GM12878 (cell line): ENCODE data around the gene LIN28B. TPM values are rescaled to one million over a fixed set of nuclear protein-coding genes. Genes with fewer than 3 reads are reported as not detected.

ENCODE experiments used
- ATAC-seq: fragments of 200-7000 bp; cut with Tn5 transposase; 3 replicates; pipeline ENCODE4 v1.9.1; 2020; ENCODE audit warnings: mild to moderate bottlenecking, moderate library complexity
- BruUV-seq: library from RNA; stranded (reverse); fragments of 400-500 nt; replicated peaks from 2 replicates; lab custom pipeline; 2021; lab: Mats Ljungman, UMichigan
- CTCF ChIA-PET: fragments of 300-600 bp; sonication (Branson Sonifier 250); formaldehyde crosslinking; extraction: SDS; loops from one replicate; lab custom pipeline; 2021; ENCODE audit warnings: inconsistent platforms; lab: Yijun Ruan, JAX
- POLR2A ChIA-PET: fragments of 350-600 bp; formaldehyde crosslinking; extraction: SDS; loops from one replicate; lab custom pipeline; 2021; ENCODE audit warnings: inconsistent platforms; lab: Charles Lee
- RAD21 ChIA-PET: fragments of 300-600 bp; sonication (Branson Sonifier 250); formaldehyde crosslinking; loops from one replicate; lab custom pipeline; 2023; ENCODE audit warnings: antibody characterized with exemption; ENCODE audit not compliant: unreplicated experiment; lab: Charles Lee
- SMC1A ChIA-PET: fragments of 300-600 bp; sonication (Branson Sonifier 250); formaldehyde crosslinking; loops from one replicate; lab custom pipeline; 2023; ENCODE audit not compliant: unreplicated experiment, uncharacterized antibody; lab: Charles Lee
- DNase-seq: peaks from one replicate; pipeline ENCODE4 v3.0.0-alpha.2; 2011; ENCODE audit warnings: low read depth, low spot score
- FAIRE-seq: peaks from 3 replicates; lab custom pipeline; 2011; peaks lifted over from hg19 to GRCh38; lab: Jason Lieb, UNC
- H2AFZ ChIP-seq: 2 replicates; pipeline ENCODE4 v1.6.0; 2011; ENCODE audit warnings: low read depth, low read length, control low read depth; ENCODE audit not compliant: control insufficient read depth
- H3K27ac ChIP-seq: 2 replicates; pipeline ENCODE4 v1.5.1; 2011; ENCODE audit warnings: control low read depth; ENCODE audit not compliant: control insufficient read depth, insufficient read depth
- H3K27me3 ChIP-seq, 2 experiments: replicated peaks in 1 of 2; 2 replicates each; pipeline versions ENCODE4 v1.6.0 to v1.6.1; 2011; ENCODE audit warnings: low read length in 1 of 2; ENCODE audit not compliant: control insufficient read depth in 2 of 2, insufficient read depth in 2 of 2
- H3K36me3 ChIP-seq, 2 experiments: 2 replicates each; pipeline ENCODE4 v1.5.1; 2011; ENCODE audit warnings: low read length in 1 of 2; ENCODE audit not compliant: control insufficient read depth in 2 of 2, insufficient read depth in 2 of 2
- H3K4me1 ChIP-seq: 2 replicates; pipeline ENCODE4 v1.6.1; 2011; ENCODE audit warnings: mild to moderate bottlenecking, low read length, moderate library complexity, mixed read lengths; ENCODE audit not compliant: control insufficient read depth, insufficient read depth
- H3K4me2 ChIP-seq: 2 replicates; pipeline ENCODE4 v1.6.0; 2011; ENCODE audit warnings: control low read depth; ENCODE audit not compliant: control insufficient read depth, insufficient read depth
- H3K4me3 ChIP-seq: fragments of 200-600 bp; sonication (generic); 2 replicates; pipeline ENCODE4 v1.5.1; 2016
- H3K79me2 ChIP-seq: 2 replicates; pipeline ENCODE4 v1.6.0; 2011; ENCODE audit warnings: low read length; ENCODE audit not compliant: control insufficient read depth, insufficient read depth
- H3K9ac ChIP-seq: 2 replicates; pipeline ENCODE4 v1.8.0; 2011; ENCODE audit warnings: low read length, control low read depth, mixed read lengths; ENCODE audit not compliant: control insufficient read depth, insufficient read depth
- H3K9me3 ChIP-seq: replicated peaks from 3 replicates; pipeline ENCODE4 v1.5.1; 2011; ENCODE audit warnings: mild to moderate bottlenecking, low read length; ENCODE audit not compliant: control insufficient read depth, insufficient read depth
- H4K20me1 ChIP-seq: 2 replicates; pipeline ENCODE4 v1.6.0; 2011; ENCODE audit not compliant: control insufficient read depth, insufficient read depth
- BACH1 ChIP-seq: fragments of 450-650 bp; IDR thresholded peaks from 2 replicates; pipeline ENCODE4 v1.6.1; 2017; ENCODE audit warnings: mild to moderate bottlenecking, borderline replicate concordance
- BHLHE40 ChIP-seq, 2 experiments: fragments of 450-650 bp in 1 of 2; IDR thresholded peaks; 2 replicates each; pipeline ENCODE4 v1.6.1; 2011 to 2017; ENCODE audit warnings: low read depth in 2 of 2, borderline replicate concordance in 1 of 2, improper control_type of control experiment in 1 of 2, low read length in 1 of 2, mild to moderate bottlenecking in 1 of 2
- CBFB ChIP-seq: IDR thresholded peaks from 2 replicates; pipeline ENCODE4 v1.6.1; 2016; ENCODE audit warnings: antibody characterized with exemption, low read depth
- CBX3 ChIP-seq: fragments of 200-600 bp; sonication (generic); IDR thresholded peaks from 2 replicates; pipeline ENCODE4 v1.6.1; 2016; ENCODE audit warnings: low read depth, borderline replicate concordance
- GABPA ChIP-seq: IDR thresholded peaks from 2 replicates; pipeline ENCODE4 v1.6.1; 2014; ENCODE audit warnings: antibody characterized with exemption, low read depth, mild to moderate bottlenecking, inconsistent platforms
- JUNB ChIP-seq: IDR thresholded peaks from 2 replicates; pipeline ENCODE4 v1.6.1; 2016; ENCODE audit warnings: antibody characterized with exemption, mild to moderate bottlenecking
- KAT2A ChIP-seq: conservative IDR thresholded peaks from 2 replicates; pipeline ENCODE4 v1.6.1; 2011; ENCODE audit warnings: low read depth, low read length; ENCODE audit not compliant: control insufficient read depth
- KLF5 ChIP-seq: fragments of 450-650 bp; IDR thresholded peaks from 2 replicates; pipeline ENCODE4 v1.6.1; 2014; ENCODE audit warnings: mild to moderate bottlenecking; ENCODE audit not compliant: partially characterized antibody
- MTA3 ChIP-seq: IDR thresholded peaks from 2 replicates; pipeline ENCODE4 v1.6.1; 2012; ENCODE audit warnings: low read length, inconsistent platforms, borderline replicate concordance
- PRDM15 ChIP-seq: fragments of 450-650 bp; formaldehyde crosslinking; IDR thresholded peaks from 2 replicates; pipeline ENCODE4 v1.4.0; 2020; ENCODE audit warnings: mild to moderate bottlenecking, moderate library complexity
- RB1 ChIP-seq: fragments of 450-650 bp; formaldehyde crosslinking; IDR thresholded peaks from 2 replicates; pipeline ENCODE4 v1.6.1; 2017; ENCODE audit warnings: mild to moderate bottlenecking, borderline replicate concordance
- RFX5 ChIP-seq: IDR thresholded peaks from 2 replicates; pipeline ENCODE4 v1.6.1; 2011; ENCODE audit warnings: low read depth, low read length, improper control_type of control experiment
- TCF12 ChIP-seq: IDR thresholded peaks from 2 replicates; pipeline ENCODE4 v1.6.1; 2011; ENCODE audit warnings: low read depth, mild to moderate bottlenecking, low read length
- WRNIP1 ChIP-seq: IDR thresholded peaks from 2 replicates; pipeline ENCODE4 v1.6.1; 2011; ENCODE audit warnings: low read depth, low read length, improper control_type of control experiment, borderline replicate concordance
- YBX1 ChIP-seq: fragments of 450-650 bp; IDR thresholded peaks from 2 replicates; pipeline ENCODE4 v1.6.1; 2016; ENCODE audit warnings: antibody characterized with exemption
- ZNF622 ChIP-seq: fragments of 450-650 bp; IDR thresholded peaks from 2 replicates; pipeline ENCODE4 v1.6.1; 2017; ENCODE audit warnings: mild to moderate bottlenecking, inconsistent platforms
- ZSCAN29 ChIP-seq: fragments of 450-650 bp; IDR thresholded peaks from 2 replicates; pipeline ENCODE4 v1.6.1; 2017; ENCODE audit warnings: mild to moderate bottlenecking, moderate library complexity
- WGBS: methylation state at CpG from one replicate; pipeline ENCODE4 v1.1.6; 2016; ENCODE audit warnings: low lambda C conversion rate; ENCODE audit not compliant: insufficient replicate concordance, insufficient coverage; ENCODE audit errors: missing lambda C conversion rate; 5-methylcytosine and 5-hydroxymethylcytosine counted together
- in situ Hi-C: fragments of 300-500 bp; cut with MboI; formaldehyde crosslinking; loops from 9 replicates; pipeline ENCODE4 v1.14.3; 2018; ENCODE audit warnings: mixed read lengths
- intact Hi-C: fragments of 100-400 bp; cut with micrococcal nuclease; formaldehyde crosslinking; loops from one replicate; pipeline ENCODE4 v1.14.2; 2022; ENCODE audit not compliant: unreplicated experiment
- polyA plus RNA-seq, 11 experiments: library from polyadenylated mRNA; depleted of rRNA in 4 of 11; unstranded in 6 of 11; stranded (reverse) in 5 of 11; fragments of >200 nt; fragmentation: Nextera tagmentation in 4 of 11; fragmentation: Illumina TruSeq in 1 of 11; extraction: Ambion mirVana in 4 of 11; extraction: Trizol in 1 of 11; gene quantifications; 1 replicate in 1 of 11; 2 replicates in 10 of 11; pipeline versions ENCODE4 v1.2.1 to v1.2.3, GENCODE V29; 2011 to 2016; ENCODE audit warnings: inconsistent platforms in 2 of 11, missing spikeins in 2 of 11, low read depth in 1 of 11
- total RNA-seq, 4 experiments: library from RNA; depleted of rRNA in 3 of 4; stranded (reverse); fragments of >200 nt in 3 of 4; fragmentation: Illumina TruSeq in 1 of 4; extraction: Trizol in 1 of 4; gene quantifications; 2 replicates each; pipeline versions ENCODE4 v1.2.1 to v1.2.3, GENCODE V29; 2013 to 2021
- TF ChIP-seq, protein P1 (sequence below): fragments of 150-350 bp; IDR thresholded peaks from 2 replicates; pipeline ENCODE4 v1.6.1; 2014; ENCODE audit warnings: mild to moderate bottlenecking, low read depth, low read length
- TF ChIP-seq, protein P2 (sequence below): fragments of 450-650 bp; IDR thresholded peaks from 2 replicates; pipeline ENCODE4 v1.6.1; 2017; ENCODE audit warnings: mild to moderate bottlenecking

LIN28B gene
- total and polyA plus RNA-seq, 10 of the 15 experiments (the other 5 are each of a cell fraction or from before 2014, with no cell fraction given) = 0.01 to 2.4 (median 0.09) TPM; not detected in 6

GRCh38 chr6:105068407-105068806 is 111.5 kb downstream of the LIN28B start:
- RAD21 ChIA-PET = interaction anchor here (0.8 to 1.7 kb wide), 2 partner anchors 9 to 279 kb away, joined by 3 read pairs; no protein-coding TSS in a partner anchor
- no peaks in the 10 kb centered on the region for H4K20me1 ChIP-seq
- intact Hi-C loops = no loop called here
- SMC1A ChIA-PET = interaction anchor here (1.0 kb wide), 1 partner anchor 8 kb away, joined by 3 read pairs; no protein-coding TSS in a partner anchor
- no peak overlapping the region for H3K27ac ChIP-seq
- H3K9ac ChIP-seq = no peak overlapping the region
- H3K36me3 ChIP-seq = no peaks in the 10 kb centered on the region
- H3K4me3 ChIP-seq = no peak overlapping the region
- no TSS peak for BruUV-seq
- POLR2A ChIA-PET = no interaction called here
- no peak overlapping the region for H3K4me2 ChIP-seq
- in situ Hi-C loops = no loop called here
- ATAC-seq = no peak
- TF ChIP-seq JUNB (no peak), WRNIP1 (no peak), CBX3 (no peak), PRDM15 (CRISPR knock-in tag) (no peak), MTA3 (no peak), BACH1 (no peak), ZNF622 (no peak), CBFB (no peak), KAT2A (no peak), ZSCAN29 (no peak), RB1 (no peak), YBX1 (no peak), GABPA (no peak), KLF5 (no peak), TCF12 (no peak), RFX5 (no peak), BHLHE40 (IDR thresholded peaks at IDR 0.05; ENCODE audit: borderline replicate concordance in 1 of 2, low read depth in 2 of 2, low read length in 1 of 2) (no peak)
- TF ChIP-seq, protein P1, sequence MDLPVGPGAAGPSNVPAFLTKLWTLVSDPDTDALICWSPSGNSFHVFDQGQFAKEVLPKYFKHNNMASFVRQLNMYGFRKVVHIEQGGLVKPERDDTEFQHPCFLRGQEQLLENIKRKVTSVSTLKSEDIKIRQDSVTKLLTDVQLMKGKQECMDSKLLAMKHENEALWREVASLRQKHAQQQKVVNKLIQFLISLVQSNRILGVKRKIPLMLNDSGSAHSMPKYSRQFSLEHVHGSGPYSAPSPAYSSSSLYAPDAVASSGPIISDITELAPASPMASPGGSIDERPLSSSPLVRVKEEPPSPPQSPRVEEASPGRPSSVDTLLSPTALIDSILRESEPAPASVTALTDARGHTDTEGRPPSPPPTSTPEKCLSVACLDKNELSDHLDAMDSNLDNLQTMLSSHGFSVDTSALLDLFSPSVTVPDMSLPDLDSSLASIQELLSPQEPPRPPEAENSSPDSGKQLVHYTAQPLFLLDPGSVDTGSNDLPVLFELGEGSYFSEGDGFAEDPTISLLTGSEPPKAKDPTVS = no peak
- TF ChIP-seq, protein P2, sequence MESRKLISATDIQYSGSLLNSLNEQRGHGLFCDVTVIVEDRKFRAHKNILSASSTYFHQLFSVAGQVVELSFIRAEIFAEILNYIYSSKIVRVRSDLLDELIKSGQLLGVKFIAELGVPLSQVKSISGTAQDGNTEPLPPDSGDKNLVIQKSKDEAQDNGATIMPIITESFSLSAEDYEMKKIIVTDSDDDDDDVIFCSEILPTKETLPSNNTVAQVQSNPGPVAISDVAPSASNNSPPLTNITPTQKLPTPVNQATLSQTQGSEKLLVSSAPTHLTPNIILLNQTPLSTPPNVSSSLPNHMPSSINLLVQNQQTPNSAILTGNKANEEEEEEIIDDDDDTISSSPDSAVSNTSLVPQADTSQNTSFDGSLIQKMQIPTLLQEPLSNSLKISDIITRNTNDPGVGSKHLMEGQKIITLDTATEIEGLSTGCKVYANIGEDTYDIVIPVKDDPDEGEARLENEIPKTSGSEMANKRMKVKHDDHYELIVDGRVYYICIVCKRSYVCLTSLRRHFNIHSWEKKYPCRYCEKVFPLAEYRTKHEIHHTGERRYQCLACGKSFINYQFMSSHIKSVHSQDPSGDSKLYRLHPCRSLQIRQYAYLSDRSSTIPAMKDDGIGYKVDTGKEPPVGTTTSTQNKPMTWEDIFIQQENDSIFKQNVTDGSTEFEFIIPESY = no peak
- TF ChIP-seq, all 136 proteins: peak for 0
- no peak for FAIRE-seq
- H3K4me1 ChIP-seq = no peaks in the 10 kb centered on the region
- CTCF ChIA-PET = interaction anchor here (5.8 kb wide), 1 partner anchor 9 kb away, joined by 27 read pairs; no protein-coding TSS in a partner anchor
- H3K9me3 ChIP-seq = no peaks in the 10 kb centered on the region
- H3K79me2 ChIP-seq = no peaks in the 10 kb centered on the region
- no peak overlapping the region for H2AFZ ChIP-seq
- no peak for DNase-seq
- 50% methylated on average over 2 of the region's 2 CpGs for WGBS
- no peaks in the 10 kb centered on the region for H3K27me3 ChIP-seq
